WTC11 (cell line): ENCODE data around the gene TCP11L2. TPM values are rescaled to one million over a fixed set of nuclear protein-coding genes. Genes with fewer than 3 reads are reported as not detected.

Experiments used
- ATAC-seq: fragments of 200-7000 bp; cut with Tn5 transposase; 2 replicates; pipeline ENCODE4 v1.10.0; 2021; ENCODE audit warnings: mild to moderate bottlenecking, moderate library complexity
- Bru-seq: library from RNA; stranded (reverse); fragments of 400-500 nt; gene quantifications from one replicate; lab custom pipeline; 2021; lab: Mats Ljungman, UMichigan
- CTCF ChIA-PET: fragments of 300-600 bp; sonication (Branson Sonifier 250); formaldehyde crosslinking; loops from one replicate; lab custom pipeline; 2021; ENCODE audit warnings: antibody characterized with exemption; lab: Charles Lee
- POLR2A ChIA-PET: fragments of 350-600 bp; sonication (Branson Sonifier 250); formaldehyde crosslinking; loops from one replicate; lab custom pipeline; 2021; ENCODE audit warnings: antibody characterized with exemption; lab: Charles Lee
- DNase-seq: peaks from one replicate; pipeline ENCODE4 v3.0.0; 2021; ENCODE audit warnings: low spot score
- H3K27ac Mint-ChIP-seq: 2 replicates; pipeline ENCODE4 v1.8.0; 2021; ENCODE audit warnings: mixed read lengths
- H3K27me3 Mint-ChIP-seq: 2 replicates; pipeline ENCODE4 v1.8.0; 2021; ENCODE audit warnings: low read depth, mild to moderate bottlenecking, moderate library complexity, mixed read lengths
- H3K36me3 Mint-ChIP-seq: 2 replicates; pipeline ENCODE4 v1.8.0; 2021; ENCODE audit warnings: mixed read lengths
- H3K4me1 Mint-ChIP-seq: 2 replicates; pipeline ENCODE4 v1.8.0; 2022; ENCODE audit warnings: mixed read lengths
- H3K4me3 Mint-ChIP-seq: 2 replicates; pipeline ENCODE4 v1.8.0; 2021; ENCODE audit warnings: mild to moderate bottlenecking, moderate library complexity, mixed read lengths
- H3K9me3 Mint-ChIP-seq: 2 replicates; pipeline ENCODE4 v1.8.0; 2021; ENCODE audit warnings: mixed read lengths
- AFF4 ChIP-seq: sonication (generic); formaldehyde crosslinking; IDR thresholded peaks from 2 replicates; pipeline ENCODE4 v1.8.1; 2023; ENCODE audit warnings: mild to moderate bottlenecking, missing genetic modification reagents, borderline replicate concordance
- ARID4B ChIP-seq: sonication (generic); formaldehyde crosslinking; IDR thresholded peaks from 2 replicates; pipeline ENCODE4 v1.8.0; 2023; ENCODE audit warnings: missing genetic modification reagents, mild to moderate bottlenecking, borderline replicate concordance
- ATF2 ChIP-seq: sonication (generic); formaldehyde crosslinking; IDR thresholded peaks from 2 replicates; pipeline ENCODE4 v1.8.1; 2022; ENCODE audit warnings: low read depth, missing genetic modification reagents, borderline replicate concordance
- ATF3 ChIP-seq: sonication (generic); formaldehyde crosslinking; conservative IDR thresholded peaks from 2 replicates; pipeline ENCODE4 v1.8.1; 2022; ENCODE audit warnings: mild to moderate bottlenecking, missing genetic modification reagents
- E2F1 ChIP-seq: sonication (generic); formaldehyde crosslinking; IDR thresholded peaks from 2 replicates; pipeline ENCODE4 v1.8.0; 2022; ENCODE audit warnings: mild to moderate bottlenecking, missing genetic modification reagents
- FOXK1 ChIP-seq: sonication (generic); formaldehyde crosslinking; IDR thresholded peaks from 2 replicates; pipeline ENCODE4 v1.8.0; 2022; ENCODE audit warnings: mild to moderate bottlenecking, moderate library complexity, missing genetic modification reagents
- JAZF1 ChIP-seq: fragments of 250-450 bp; sonication (Bioruptor Pico); IDR thresholded peaks from 2 replicates; pipeline ENCODE4 v1.9.0; 2021; ENCODE audit warnings: moderate library complexity, mild to moderate bottlenecking, inconsistent platforms
- MLX ChIP-seq: sonication (generic); formaldehyde crosslinking; IDR thresholded peaks from 2 replicates; pipeline ENCODE4 v1.8.1; 2023; ENCODE audit warnings: mild to moderate bottlenecking, missing genetic modification reagents, moderate library complexity
- MXD4 ChIP-seq: fragments of 250-450 bp; sonication (Bioruptor Pico); IDR thresholded peaks from 2 replicates; pipeline ENCODE4 v1.8.0; 2021; ENCODE audit warnings: mild to moderate bottlenecking, moderate library complexity, borderline replicate concordance
- NR3C1 ChIP-seq: sonication (generic); formaldehyde crosslinking; conservative IDR thresholded peaks from 2 replicates; pipeline ENCODE4 v1.8.1; 2023; ENCODE audit warnings: low read depth, mild to moderate bottlenecking, missing genetic modification reagents
- RELA ChIP-seq: sonication (generic); formaldehyde crosslinking; IDR thresholded peaks from 2 replicates; pipeline ENCODE4 v1.8.1; 2022; ENCODE audit warnings: missing genetic modification reagents, mild to moderate bottlenecking, borderline replicate concordance
- SOX15 ChIP-seq: fragments of 250-450 bp; sonication (Bioruptor Pico); IDR thresholded peaks from 2 replicates; pipeline ENCODE4 v1.9.0; 2021; ENCODE audit warnings: mild to moderate bottlenecking
- TEAD1 ChIP-seq: sonication (generic); formaldehyde crosslinking; IDR thresholded peaks from 2 replicates; pipeline ENCODE4 v1.8.0; 2022; ENCODE audit warnings: mild to moderate bottlenecking, missing genetic modification reagents
- TP53 ChIP-seq: sonication (generic); formaldehyde crosslinking; IDR thresholded peaks from 2 replicates; pipeline ENCODE4 v1.8.1; 2023; ENCODE audit warnings: mild to moderate bottlenecking, missing genetic modification reagents
- ZNF138 ChIP-seq: sonication (generic); formaldehyde crosslinking; conservative IDR thresholded peaks from 2 replicates; pipeline ENCODE4 v1.8.1; 2022; ENCODE audit warnings: mild to moderate bottlenecking, moderate library complexity, missing genetic modification reagents
- ZNF396 ChIP-seq: fragments of 250-450 bp; sonication (Bioruptor Pico); IDR thresholded peaks from 2 replicates; pipeline ENCODE4 v1.8.0; 2021; ENCODE audit warnings: mild to moderate bottlenecking, moderate library complexity, borderline replicate concordance
- ZNF416 ChIP-seq: fragments of 250-450 bp; sonication (Bioruptor Pico); IDR thresholded peaks from 2 replicates; pipeline ENCODE4 v1.9.0; 2021; ENCODE audit warnings: mild to moderate bottlenecking, inconsistent platforms
- ZNF423 ChIP-seq: fragments of 250-450 bp; sonication (Bioruptor Pico); IDR thresholded peaks from 2 replicates; pipeline ENCODE4 v2.1.2; 2022; ENCODE audit warnings: mild to moderate bottlenecking, moderate library complexity
- ZNF671 ChIP-seq: fragments of 250-450 bp; sonication (Bioruptor Pico); IDR thresholded peaks from 2 replicates; pipeline ENCODE4 v1.8.0; 2021; ENCODE audit warnings: mild to moderate bottlenecking
- long read RNA-seq, 3 experiments: library from RNA in 1 of 3; library from capped mRNA in 1 of 3; library from polyadenylated mRNA in 1 of 3; unstranded in 2 of 3; stranded (forward) in 1 of 3; transcript quantifications; one replicate each; pipeline ENCODE4 v2.0.0, GENCODE V29; 2021
- total RNA-seq: library from RNA; stranded (reverse); gene quantifications from 3 replicates; pipeline ENCODE4 v1.2.3, GENCODE V29; 2021

Gene TCP11L2
- total RNA-seq (11.9 to 12.8 TPM (median 12.3 TPM) in 3 replicates), Bru-seq, nascent RNA (percentile 53 among the genes with signal in this experiment)
- long read RNA-seq, experiment 1, partial matches to known transcripts, result 0 of 4 reads
- long read RNA-seq, experiment 1, other reads (novel, unspliced or antisense), result 2 of 4 reads
- long read RNA-seq, experiment 2, partial matches to known transcripts, result 0 of 2 reads
- long read RNA-seq, experiment 2, other reads (novel, unspliced or antisense), result 1 of 2 reads
- long read RNA-seq, experiment 3, result 0 reads

GRCh38 chr12:106302401-106303201 is at the start of gene TCP11L2:
TCP11L2 (plus strand) TSS chr12:106302733; CDS start chr12:106311076, 8,343 bp downstream.
- Mint-ChIP-seq H3K4me3 (peak within 1 kb of the TSS; percentile 86), H3K27me3 (no peaks in the 10 kb centered on the region), H3K36me3 (no peaks in the 10 kb centered on the region), H3K9me3 (no peaks in the 10 kb centered on the region), H3K4me1 (peaks cover 35% of the 10 kb centered on the region), H3K27ac (peak within 1 kb of the TSS; percentile 99)
- ChIA-PET CTCF (interaction anchor here (1.2 to 3.2 kb wide), 3 partner anchors 20 to 56 kb away, joined by 4 to 11 read pairs (median 6); partner anchors contain the start of gene POLR3B), POLR2A (no interaction called here)
- DNase-seq (peak; percentile 82), ATAC-seq (peak; percentile 53)
- TF ChIP-seq E2F1 (CRISPR knock-in tag) (no peak), ARID4B (peak; percentile 50; the same call in 1 of the 2 replicates), ZNF423 (no peak), MLX (CRISPR knock-in tag) (no peak), FOXK1 (CRISPR knock-in tag) (peak; percentile 83), ZNF416 (no peak)

GRCh38 chr12:106254724-106255123 is 47.8 kb upstream of the TCP11L2 start:
- Mint-ChIP-seq H3K27ac (no peak overlapping the region), H3K4me3 (no peak overlapping the region), H3K4me1 (peaks cover 12% of the 10 kb centered on the region), H3K36me3 (no peaks in the 10 kb centered on the region), H3K9me3 (no peaks in the 10 kb centered on the region), H3K27me3 (no peaks in the 10 kb centered on the region)
- TF ChIP-seq JAZF1 (CRISPR knock-in tag), result no peak
- no peak for TF ChIP-seq NR3C1
- TF ChIP-seq SOX15, result no peak
- no peak for TF ChIP-seq ZNF671 (CRISPR knock-in tag)
- no peak for TF ChIP-seq ZNF396 (CRISPR knock-in tag)
- TF ChIP-seq TP53 (CRISPR knock-in tag), result no peak
- TF ChIP-seq TEAD1, result no peak
- TF ChIP-seq ZNF416, result no peak
- no peak for TF ChIP-seq ATF2
- no peak for TF ChIP-seq RELA
- no peak for TF ChIP-seq AFF4
- TF ChIP-seq ATF3 (CRISPR knock-in tag), result no peak
- TF ChIP-seq ZNF138, result no peak
- no peak for TF ChIP-seq MXD4 (CRISPR knock-in tag)
- peak; percentile 36 for DNase-seq
- CTCF ChIA-PET, result interaction anchor here (0.6 to 2.0 kb wide), 5 partner anchors 28 to 835 kb away, joined by 3 to 13 read pairs (median 7); partner anchors contain the start of gene POLR3B
- POLR2A ChIA-PET, result interaction anchor here (0.6 kb wide), 1 partner anchor 18 kb away, joined by 3 read pairs; no protein-coding TSS in a partner anchor
- peak; percentile 89 for ATAC-seq
